SU-DHL-6 (cell line): ENCODE data around the gene CFL1.

Experiments
- H2AFZ ChIP-seq: fragments of 200-600 bp; sonication (generic); 2 replicates; pipeline ENCODE4 v1.6.1; 2014; ENCODE audit warnings: low read depth, mild to moderate bottlenecking, moderate library complexity, mixed read lengths, antibody characterized with exemption, low read length; ENCODE audit not compliant: severe bottlenecking
- H3F3A ChIP-seq: fragments of 200-600 bp; shearing (Covaris generic); 2 replicates; pipeline ENCODE4 v1.6.0; 2016; ENCODE audit warnings: antibody characterized with exemption, mild to moderate bottlenecking; ENCODE audit not compliant: insufficient read depth
- H3K27ac ChIP-seq: fragments of 200-600 bp; sonication (generic); 2 replicates; pipeline ENCODE4 v1.5.1; 2016; ENCODE audit warnings: low read depth, mild to moderate bottlenecking, low read length, moderate library complexity, mixed read lengths
- H3K27me3 ChIP-seq: fragments of 200-600 bp; sonication (generic), shearing (Covaris generic); 2 replicates; pipeline ENCODE4 v1.6.0; 2014; ENCODE audit warnings: mild to moderate bottlenecking, low read length
- H3K36me3 ChIP-seq: fragments of 200-600 bp; sonication (generic); 2 replicates; pipeline ENCODE4 v1.6.1; 2014; ENCODE audit warnings: mild to moderate bottlenecking, low read length, mixed read lengths
- H3K4me2 ChIP-seq: fragments of 300-600, 200-600 bp; shearing (Covaris generic), sonication (generic); 2 replicates; pipeline ENCODE4 v1.6.0; 2014; ENCODE audit warnings: low read length, low read depth, mild to moderate bottlenecking; ENCODE audit not compliant: poor library complexity, severe bottlenecking
- H3K4me3 ChIP-seq: fragments of 200-600 bp; sonication (generic); 2 replicates; pipeline ENCODE4 v1.5.1; 2014; ENCODE audit warnings: antibody characterized with exemption, low read length, mild to moderate bottlenecking, mixed read lengths; ENCODE audit not compliant: insufficient read depth, poor library complexity, severe bottlenecking
- H3K79me2 ChIP-seq: fragments of 200-600 bp; sonication (generic); 2 replicates; pipeline ENCODE4 v1.6.1; 2014; ENCODE audit warnings: mild to moderate bottlenecking, low read length, moderate library complexity; ENCODE audit not compliant: insufficient read depth
- H3K9ac ChIP-seq: fragments of 200-600 bp; sonication (generic); 2 replicates; pipeline ENCODE4 v1.7.0; 2014; ENCODE audit warnings: mild to moderate bottlenecking, low read length
- H3K9me2 ChIP-seq: fragments of 200-600 bp; sonication (generic); replicated peaks from 2 replicates; pipeline ENCODE4 v1.6.1; 2014; ENCODE audit warnings: low read length; ENCODE audit not compliant: insufficient read depth
- H3K9me3 ChIP-seq: fragments of 200-600 bp; sonication (generic); 2 replicates; pipeline ENCODE4 v1.6.1; 2014; ENCODE audit warnings: low read length, mixed read lengths; ENCODE audit not compliant: insufficient read depth
- H4K20me1 ChIP-seq: fragments of 200-600 bp; sonication (generic); 2 replicates; pipeline ENCODE4 v1.6.1; 2014; ENCODE audit warnings: low read depth, mild to moderate bottlenecking, antibody characterized with exemption, low read length, moderate library complexity, mixed read lengths
- CTCF ChIP-seq: fragments of 200-600 bp; sonication (generic); IDR thresholded peaks from one replicate; pipeline ENCODE4 v1.5.1; 2017; ENCODE audit warnings: antibody characterized with exemption, mild to moderate bottlenecking, low read length, moderate library complexity; ENCODE audit not compliant: insufficient read depth, poor library complexity, severe bottlenecking
- EZH2phosphoT487 ChIP-seq: fragments of 200-600 bp; sonication (generic), shearing (Covaris generic); conservative IDR thresholded peaks from 2 replicates; pipeline ENCODE4 v1.6.1; 2018; ENCODE audit warnings: mild to moderate bottlenecking, antibody characterized with exemption, low read length, moderate library complexity, mixed read lengths

CFL1 gene

DNA sequence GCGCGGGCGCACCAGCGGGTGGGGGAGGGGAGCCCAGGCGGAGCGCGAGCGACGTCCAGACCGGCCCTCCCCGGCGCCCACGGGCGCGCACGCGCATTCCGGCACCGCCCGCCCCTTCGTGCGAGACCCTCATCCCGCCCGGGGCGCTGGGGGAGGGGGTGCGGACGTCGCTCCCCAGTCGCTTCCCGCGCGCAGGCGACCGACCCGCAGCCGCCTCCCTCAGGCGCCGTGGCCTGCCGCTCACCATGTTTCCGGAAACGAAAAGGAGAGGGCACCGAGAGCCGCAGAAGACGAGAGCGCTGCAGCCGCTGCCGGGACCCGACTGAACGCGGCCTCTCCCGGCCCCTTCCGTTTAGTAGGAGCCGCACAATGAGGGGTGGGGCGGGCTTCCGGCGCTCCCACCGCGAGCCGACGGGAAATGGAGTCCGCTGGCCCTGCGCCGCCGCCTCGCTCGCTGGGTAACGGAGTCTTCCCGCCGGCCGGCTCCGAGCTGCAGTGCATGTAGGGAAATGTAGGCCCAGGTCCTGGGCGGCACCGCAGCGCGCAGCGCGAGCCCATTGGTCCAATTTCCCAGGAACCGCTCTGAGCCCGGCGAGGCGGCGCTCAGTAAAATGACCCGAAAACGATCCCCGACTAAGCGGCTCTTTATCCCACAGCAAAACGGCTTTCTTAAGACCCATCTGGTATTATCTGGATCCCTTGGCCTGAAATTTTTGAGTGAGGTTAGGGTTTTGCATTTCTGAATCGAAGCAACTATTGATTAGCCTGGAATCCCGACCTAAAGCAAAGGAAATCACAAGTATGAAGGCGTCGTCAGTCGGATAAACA lies at the start of gene CFL1:
Gene CFL1 (minus strand): TSS at position 328 of the 828 bp plus-strand sequence. CDS start 81 bp downstream, at position 247.
- peaks cover 45% of the 10 kb centered on the region for H3K79me2 ChIP-seq
- H3K27me3 ChIP-seq: no peaks in the 10 kb centered on the region
- peaks cover 24% of the 10 kb centered on the region for H3K36me3 ChIP-seq
- TF ChIP-seq EZH2phosphoT487 (no peak), CTCF (no peak)
- peak within 1 kb of the TSS; percentile 42 for H2AFZ ChIP-seq
- peak within 1 kb of the TSS; percentile 90 for H3K27ac ChIP-seq
- peak within 1 kb of the TSS; percentile 97 for H3K9ac ChIP-seq
- peak within 1 kb of the TSS; percentile 66 for H3K4me3 ChIP-seq
- no peaks in the 10 kb centered on the region for H3K9me2 ChIP-seq
- no peaks in the 10 kb centered on the region for H3K9me3 ChIP-seq
- peaks cover 27% of the 10 kb centered on the region for H3F3A ChIP-seq
- peak within 1 kb of the TSS; percentile 94 for H3K4me2 ChIP-seq
- peaks cover 16% of the 10 kb centered on the region for H4K20me1 ChIP-seq

- H3K4me2 ChIP-seq: no peak overlapping the region
- H3K9ac ChIP-seq: no peak overlapping the region
- no peaks in the 10 kb centered on the region for H3K36me3 ChIP-seq
- H3K9me3 ChIP-seq: no peaks in the 10 kb centered on the region
- H3K27me3 ChIP-seq: no peaks in the 10 kb centered on the region
- no peaks in the 10 kb centered on the region for H3F3A ChIP-seq
- H3K4me3 ChIP-seq: no peak overlapping the region
- H2AFZ ChIP-seq: no peak overlapping the region
- TF ChIP-seq EZH2phosphoT487: no peak
- TF ChIP-seq CTCF: no peak
- no peaks in the 10 kb centered on the region for H3K79me2 ChIP-seq
- H3K27ac ChIP-seq: no peak overlapping the region
- no peaks in the 10 kb centered on the region for H3K9me2 ChIP-seq
- no peaks in the 10 kb centered on the region for H4K20me1 ChIP-seq
Measured at GRCh38 chr11:65906602-65907001, 48.6 kb upstream of the CFL1 start.

DNA sequence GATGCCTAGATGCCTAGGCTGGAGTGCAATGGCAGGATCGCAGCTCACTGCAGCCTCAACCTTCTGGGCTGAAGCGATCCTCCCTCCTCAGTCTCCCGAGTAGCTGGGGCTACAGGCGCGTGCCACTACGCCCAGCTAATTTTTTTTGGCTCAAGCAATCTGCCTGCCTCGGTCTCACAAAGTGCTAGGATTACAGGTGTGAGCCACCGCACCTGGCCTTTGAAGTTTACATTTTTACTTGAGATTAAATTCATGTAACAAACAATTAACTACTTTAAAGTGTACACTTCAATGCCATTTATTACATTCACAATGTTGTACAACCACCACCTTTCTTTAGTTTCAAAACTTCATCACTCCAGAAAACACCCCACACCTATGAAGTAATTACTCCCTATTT lies 45.7 kb upstream of the CFL1 start:
- Histone ChIP-seq H3K36me3 (no peaks in the 10 kb centered on the region), H4K20me1 (no peaks in the 10 kb centered on the region), H3K27ac (no peak overlapping the region), H3K4me2 (no peak overlapping the region), H3K9ac (no peak overlapping the region), H3K27me3 (no peaks in the 10 kb centered on the region), H3F3A (no peaks in the 10 kb centered on the region), H3K9me2 (no peaks in the 10 kb centered on the region), H2AFZ (no peak overlapping the region), H3K9me3 (no peaks in the 10 kb centered on the region), H3K4me3 (no peak overlapping the region), H3K79me2 (no peaks in the 10 kb centered on the region)
- TF ChIP-seq CTCF (no peak), EZH2phosphoT487 (no peak)
